Keratinocyte (primary cell): Measurements from ENCODE around the gene TSPAN16. TPM values are rescaled to one million over a fixed set of nuclear protein-coding genes. Genes with fewer than 3 reads are reported as not detected.

Experiments
- DNase-seq: peaks from one replicate; pipeline ENCODE4 v3.0.0-alpha.2; 2011; ENCODE audit warnings: low read depth, missing footprints, low spot score
- FAIRE-seq: peaks from 2 replicates; lab custom pipeline; 2011; peaks lifted over from hg19 to GRCh38; lab: Jason Lieb, UNC
- H2AFZ ChIP-seq: 2 replicates; pipeline ENCODE4 v1.6.0; 2012; ENCODE audit warnings: low read length, control low read depth, inconsistent platforms; ENCODE audit not compliant: control insufficient read depth
- H3K27ac ChIP-seq: 2 replicates; pipeline ENCODE4 v1.5.1; 2011; ENCODE audit warnings: low read length; ENCODE audit not compliant: control insufficient read depth, insufficient read depth
- H3K27me3 ChIP-seq: 3 replicates; pipeline ENCODE4 v1.6.0; 2011; ENCODE audit warnings: low read length; ENCODE audit not compliant: control insufficient read depth, insufficient read depth; ENCODE audit errors: extremely low read depth
- H3K36me3 ChIP-seq, 2 experiments: 2 replicates in 1 of 2; 3 replicates in 1 of 2; pipeline ENCODE4 v1.5.1; 2011; ENCODE audit warnings: low read length in 2 of 2, mild to moderate bottlenecking in 1 of 2; ENCODE audit not compliant: control insufficient read depth in 2 of 2, insufficient read depth in 2 of 2; ENCODE audit errors: extremely low read depth in 1 of 2
- H3K4me1 ChIP-seq: 3 replicates; pipeline ENCODE4 v1.5.1; 2011; ENCODE audit warnings: low read length; ENCODE audit not compliant: control insufficient read depth, insufficient read depth; ENCODE audit errors: extremely low read depth
- H3K4me2 ChIP-seq: 3 replicates; pipeline ENCODE4 v1.6.0; 2011; ENCODE audit warnings: low read depth, low read length; ENCODE audit not compliant: control insufficient read depth, insufficient read depth; ENCODE audit errors: extremely low read depth
- H3K4me3 ChIP-seq, 3 experiments: fragments of 200-600 bp in 1 of 3; sonication (generic) in 1 of 3; 2 replicates in 2 of 3; 3 replicates in 1 of 3; pipeline ENCODE4 v1.5.1; 2011 to 2016; ENCODE audit warnings: low read length in 3 of 3, mild to moderate bottlenecking in 3 of 3, control low read depth in 2 of 3, inconsistent platforms in 1 of 3, low read depth in 1 of 3, mixed read lengths in 1 of 3, mixed run types in 1 of 3, moderate library complexity in 1 of 3; ENCODE audit not compliant: control insufficient read depth in 2 of 3, insufficient read depth in 2 of 3; ENCODE audit errors: extremely low read depth in 1 of 3
- H3K79me2 ChIP-seq: 2 replicates; pipeline ENCODE4 v1.6.0; 2012; ENCODE audit warnings: low read length; ENCODE audit not compliant: control insufficient read depth, insufficient read depth
- H3K9ac ChIP-seq: 3 replicates; pipeline ENCODE4 v1.6.0; 2011; ENCODE audit warnings: low read length; ENCODE audit not compliant: control insufficient read depth, insufficient read depth; ENCODE audit errors: extremely low read depth
- H3K9me1 ChIP-seq: 3 replicates; pipeline ENCODE4 v1.6.0; 2011; ENCODE audit warnings: low read length; ENCODE audit not compliant: control insufficient read depth, insufficient read depth; ENCODE audit errors: extremely low read depth
- H3K9me3 ChIP-seq: 2 replicates; pipeline ENCODE4 v1.5.1; 2012; ENCODE audit warnings: low read depth, low read length; ENCODE audit not compliant: control insufficient read depth
- H4K20me1 ChIP-seq: 3 replicates; pipeline ENCODE4 v1.6.0; 2011; ENCODE audit warnings: low read length; ENCODE audit not compliant: control insufficient read depth, insufficient read depth; ENCODE audit errors: extremely low read depth
- EZH2 ChIP-seq: IDR thresholded peaks from one replicate; pipeline ENCODE4 v1.6.1; 2012; ENCODE audit warnings: inconsistent platforms, mild to moderate bottlenecking, low read length, moderate library complexity
- dilution Hi-C: fragments of 300-500 bp; cut with MboI; formaldehyde crosslinking; loops from one replicate; pipeline ENCODE4 v1.7.0; 2020; ENCODE audit warnings: low sequenced_read_pairs; ENCODE audit not compliant: extremely low pct_ligation_motif_present
- polyA plus RNA-seq, 5 experiments: library from polyadenylated mRNA; depleted of rRNA in 3 of 5; stranded (reverse) in 3 of 5; stranded (forward) in 1 of 5; unstranded in 1 of 5; fragments of >200 nt; gene quantifications; 1 replicate in 1 of 5; 2 replicates in 3 of 5; 3 replicates in 1 of 5; pipeline versions ENCODE4 v1.2.1 to v1.2.3, GENCODE V29; 2011 to 2012; ENCODE audit warnings: missing spikeins in 2 of 5, low read depth in 1 of 5, low replicate concordance in 1 of 5
- TF ChIP-seq, protein P1 (sequence below), 3 experiments: IDR thresholded peaks in 1 of 3; conservative IDR thresholded peaks in 1 of 3; optimal IDR thresholded peaks in 1 of 3; 2 replicates in 2 of 3; 3 replicates in 1 of 3; pipeline versions ENCODE3 to v1.5.1; 2011; ENCODE audit warnings: low read length in 3 of 3, mild to moderate bottlenecking in 3 of 3, moderate library complexity in 2 of 3, control low read depth in 1 of 3, inconsistent platforms in 1 of 3; ENCODE audit not compliant: insufficient read depth in 2 of 3; ENCODE audit errors: extremely low read depth in 1 of 3

Gene TSPAN16
- polyA plus RNA-seq, 1 donor (not counting 4 experiments of a cell fraction or from before 2014, with no cell fraction given), result not detected

DNA sequence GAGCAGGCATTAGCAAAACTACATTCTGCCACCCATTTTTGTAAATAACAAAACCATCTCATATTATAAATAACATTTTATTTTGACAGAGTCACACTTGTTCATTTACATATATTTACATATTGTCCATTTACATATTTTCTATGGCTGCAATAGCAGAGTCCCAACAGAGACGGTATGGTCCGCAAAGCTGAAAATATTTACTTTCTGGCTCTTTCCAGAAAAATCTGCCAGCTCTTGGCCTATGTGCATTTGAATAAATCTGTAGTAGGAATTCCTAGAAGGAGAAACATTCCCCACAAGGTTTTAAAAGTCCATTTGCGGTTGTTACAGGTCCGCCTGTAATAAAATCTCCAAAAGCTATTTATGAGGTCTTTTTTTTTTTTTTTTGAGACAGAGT is 5.7 kb upstream of the TSPAN16 start:
- Histone ChIP-seq H3K79me2 (no peaks in the 10 kb centered on the region), H3K9me3 (no peaks in the 10 kb centered on the region), H3K36me3 (no peaks in the 10 kb centered on the region), H3K27me3 (no peaks in the 10 kb centered on the region), H3K9ac (no peak overlapping the region), H2AFZ (no peak overlapping the region), H3K4me1 (peaks cover 7% of the 10 kb centered on the region), H4K20me1 (no peaks in the 10 kb centered on the region), H3K9me1 (no peaks in the 10 kb centered on the region), H3K4me3 (no peak overlapping the region), H3K4me2 (no peak overlapping the region), H3K27ac (no peak overlapping the region)
- dilution Hi-C loops, result no loop called here
- DNase-seq (no peak), FAIRE-seq (no peak)
- TF ChIP-seq EZH2, result no peak
- TF ChIP-seq, protein P1, sequence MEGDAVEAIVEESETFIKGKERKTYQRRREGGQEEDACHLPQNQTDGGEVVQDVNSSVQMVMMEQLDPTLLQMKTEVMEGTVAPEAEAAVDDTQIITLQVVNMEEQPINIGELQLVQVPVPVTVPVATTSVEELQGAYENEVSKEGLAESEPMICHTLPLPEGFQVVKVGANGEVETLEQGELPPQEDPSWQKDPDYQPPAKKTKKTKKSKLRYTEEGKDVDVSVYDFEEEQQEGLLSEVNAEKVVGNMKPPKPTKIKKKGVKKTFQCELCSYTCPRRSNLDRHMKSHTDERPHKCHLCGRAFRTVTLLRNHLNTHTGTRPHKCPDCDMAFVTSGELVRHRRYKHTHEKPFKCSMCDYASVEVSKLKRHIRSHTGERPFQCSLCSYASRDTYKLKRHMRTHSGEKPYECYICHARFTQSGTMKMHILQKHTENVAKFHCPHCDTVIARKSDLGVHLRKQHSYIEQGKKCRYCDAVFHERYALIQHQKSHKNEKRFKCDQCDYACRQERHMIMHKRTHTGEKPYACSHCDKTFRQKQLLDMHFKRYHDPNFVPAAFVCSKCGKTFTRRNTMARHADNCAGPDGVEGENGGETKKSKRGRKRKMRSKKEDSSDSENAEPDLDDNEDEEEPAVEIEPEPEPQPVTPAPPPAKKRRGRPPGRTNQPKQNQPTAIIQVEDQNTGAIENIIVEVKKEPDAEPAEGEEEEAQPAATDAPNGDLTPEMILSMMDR (optimal IDR thresholded peaks at IDR 0.05 in 1 of 3, IDR thresholded peaks at IDR 0.05 in 1 of 3, conservative IDR thresholded peaks at IDR 0.05 in 1 of 3; ENCODE audit: extremely low read depth in 1 of 3, insufficient read depth in 2 of 3, low read length in 3 of 3), result no peak

DNA sequence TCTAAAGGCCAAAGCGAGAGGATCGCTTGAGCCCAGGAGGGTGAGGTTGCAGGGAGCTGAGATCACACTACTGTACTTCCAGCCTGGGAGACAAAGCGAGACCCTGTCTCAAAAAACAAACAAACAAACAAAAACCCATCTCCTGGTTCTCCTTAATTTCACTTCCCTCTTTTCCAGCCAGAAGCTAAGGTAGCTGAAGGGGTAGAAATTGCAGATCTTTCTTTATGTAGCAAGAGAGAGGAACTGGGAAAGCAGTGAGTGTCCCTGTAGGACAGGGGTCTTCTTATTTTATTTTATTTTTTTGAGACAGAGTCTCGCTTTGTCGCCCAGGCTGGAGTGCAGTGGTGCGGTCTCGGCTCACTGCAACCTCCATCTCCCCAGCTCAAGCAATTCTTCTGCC is 4.5 kb upstream of the TSPAN16 start:
- Histone ChIP-seq H3K9ac (no peak overlapping the region), H3K79me2 (no peaks in the 10 kb centered on the region), H4K20me1 (no peaks in the 10 kb centered on the region), H3K9me3 (no peaks in the 10 kb centered on the region), H3K4me1 (peaks cover 7% of the 10 kb centered on the region), H3K27me3 (no peaks in the 10 kb centered on the region), H3K36me3 (no peaks in the 10 kb centered on the region), H3K4me2 (no peak overlapping the region), H3K27ac (no peak overlapping the region), H3K9me1 (no peaks in the 10 kb centered on the region), H3K4me3 (no peak overlapping the region), H2AFZ (no peak overlapping the region)
- dilution Hi-C loops, result no loop called here
- DNase-seq (no peak), FAIRE-seq (no peak)
- TF ChIP-seq EZH2, result no peak
- TF ChIP-seq, protein P1 (optimal IDR thresholded peaks at IDR 0.05 in 1 of 3, IDR thresholded peaks at IDR 0.05 in 1 of 3, conservative IDR thresholded peaks at IDR 0.05 in 1 of 3; ENCODE audit: extremely low read depth in 1 of 3, insufficient read depth in 2 of 3, low read length in 3 of 3), result no peak
